Measurements from ENCODE around the gene CCDC188.

GRCh38 chr22:20127318-20127868, 23.5 kb downstream of the CCDC188 start:
- TF ChIP-seq, protein P1, sequence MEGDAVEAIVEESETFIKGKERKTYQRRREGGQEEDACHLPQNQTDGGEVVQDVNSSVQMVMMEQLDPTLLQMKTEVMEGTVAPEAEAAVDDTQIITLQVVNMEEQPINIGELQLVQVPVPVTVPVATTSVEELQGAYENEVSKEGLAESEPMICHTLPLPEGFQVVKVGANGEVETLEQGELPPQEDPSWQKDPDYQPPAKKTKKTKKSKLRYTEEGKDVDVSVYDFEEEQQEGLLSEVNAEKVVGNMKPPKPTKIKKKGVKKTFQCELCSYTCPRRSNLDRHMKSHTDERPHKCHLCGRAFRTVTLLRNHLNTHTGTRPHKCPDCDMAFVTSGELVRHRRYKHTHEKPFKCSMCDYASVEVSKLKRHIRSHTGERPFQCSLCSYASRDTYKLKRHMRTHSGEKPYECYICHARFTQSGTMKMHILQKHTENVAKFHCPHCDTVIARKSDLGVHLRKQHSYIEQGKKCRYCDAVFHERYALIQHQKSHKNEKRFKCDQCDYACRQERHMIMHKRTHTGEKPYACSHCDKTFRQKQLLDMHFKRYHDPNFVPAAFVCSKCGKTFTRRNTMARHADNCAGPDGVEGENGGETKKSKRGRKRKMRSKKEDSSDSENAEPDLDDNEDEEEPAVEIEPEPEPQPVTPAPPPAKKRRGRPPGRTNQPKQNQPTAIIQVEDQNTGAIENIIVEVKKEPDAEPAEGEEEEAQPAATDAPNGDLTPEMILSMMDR (conservative IDR thresholded peaks at IDR 0.05; ENCODE audit: low read depth, low read length), result no peak
- TF ChIP-seq EZH2 (IDR thresholded peaks at IDR 0.05; ENCODE audit: borderline replicate concordance, low read depth, low read length, poor library complexity, severe bottlenecking), result no peak

Measured in A673 (cell line).